HEK293 (cell line): ENCODE data around the gene ITGA5.
"Not testable (repeated sequence)": the region's sequence is repeated elsewhere in the genome, so short reads cannot be mapped to it uniquely, and the experiment has no call there.

ENCODE experiments used
- CTCF ChIA-PET: fragments of 350-600 bp; formaldehyde crosslinking; extraction: SDS; loops from one replicate; lab custom pipeline; 2021; ENCODE audit warnings: antibody characterized with exemption; lab: Yijun Ruan, JAX
- POLR2A ChIA-PET: fragments of 300-600 bp; formaldehyde crosslinking; extraction: SDS; loops from one replicate; lab custom pipeline; 2020; ENCODE audit warnings: antibody characterized with exemption, inconsistent platforms; lab: Yijun Ruan, JAX
- H3K27ac ChIP-seq: fragments of 200-500 bp; sonication (Bioruptor generic); 2 replicates; pipeline ENCODE4 v1.5.1; 2014; ENCODE audit warnings: low read depth, low read length, control low read depth, inconsistent platforms; ENCODE audit errors: extremely low read depth
- H3K36me3 ChIP-seq, 2 experiments: fragments of 200-500 bp in 1 of 2; sonication (Bioruptor generic) in 1 of 2; 1 replicate in 1 of 2; 2 replicates in 1 of 2; pipeline ENCODE4 v1.5.1; 2014 to 2017; ENCODE audit warnings: inconsistent platforms in 2 of 2, low read length in 2 of 2; ENCODE audit not compliant: control insufficient read depth in 2 of 2, insufficient read depth in 1 of 2
- H3K4me1 ChIP-seq: fragments of 200-500 bp; sonication (Bioruptor generic); 2 replicates; pipeline ENCODE4 v1.5.1; 2014; ENCODE audit warnings: mild to moderate bottlenecking, low read length, inconsistent platforms; ENCODE audit not compliant: control insufficient read depth, insufficient read depth
- H3K4me3 ChIP-seq: 2 replicates; pipeline ENCODE4 v1.5.1; 2011; ENCODE audit warnings: low read depth, mild to moderate bottlenecking, control low read depth, low read length, moderate library complexity
- H3K9me3 ChIP-seq: fragments of 200-500 bp; sonication (Bioruptor generic); 2 replicates; pipeline ENCODE4 v1.5.1; 2014; ENCODE audit warnings: low read depth, low read length, inconsistent platforms; ENCODE audit not compliant: control insufficient read depth, insufficient read depth
- KLF10 ChIP-seq: fragments of 450-650 bp; IDR thresholded peaks from 2 replicates; pipeline ENCODE4 v1.5.1; 2018; ENCODE audit warnings: missing biosample characterization, mild to moderate bottlenecking, missing genetic modification characterization
- PRDM1 ChIP-seq: fragments of 450-650 bp; formaldehyde crosslinking; IDR thresholded peaks from 2 replicates; pipeline ENCODE4; 2016; ENCODE audit warnings: missing biosample characterization, missing genetic modification characterization
- SP2 ChIP-seq: fragments of 450-650 bp; formaldehyde crosslinking; IDR thresholded peaks from 2 replicates; pipeline ENCODE4 v1.5.1; 2016; ENCODE audit warnings: missing biosample characterization, missing genetic modification characterization
- TCF7L2 ChIP-seq: IDR thresholded peaks from 2 replicates; pipeline ENCODE4 v1.6.1; 2011; ENCODE audit warnings: low read depth, mild to moderate bottlenecking, inconsistent platforms, low read length, moderate library complexity, borderline replicate concordance
- ZNF121 ChIP-seq: fragments of 450-650 bp; formaldehyde crosslinking; IDR thresholded peaks from 2 replicates; pipeline ENCODE4 v1.5.1; 2016; ENCODE audit warnings: missing biosample characterization, missing genetic modification characterization
- ZNF19 ChIP-seq: fragments of 450-650 bp; formaldehyde crosslinking; IDR thresholded peaks from 2 replicates; pipeline ENCODE4; 2016; ENCODE audit warnings: missing biosample characterization, missing genetic modification characterization, low read depth
- ZNF302 ChIP-seq: fragments of 450-650 bp; formaldehyde crosslinking; IDR thresholded peaks from 2 replicates; pipeline ENCODE4 v1.5.1; 2016; ENCODE audit warnings: missing biosample characterization, missing genetic modification characterization, low read depth
- ZNF354C ChIP-seq: fragments of 450-650 bp; formaldehyde crosslinking; IDR thresholded peaks from 2 replicates; pipeline ENCODE4 v1.5.1; 2016; ENCODE audit warnings: missing biosample characterization, missing genetic modification characterization, low read depth, borderline replicate concordance
- ZNF433 ChIP-seq: fragments of 450-650 bp; formaldehyde crosslinking; IDR thresholded peaks from 2 replicates; pipeline ENCODE4 v1.5.1; 2016; ENCODE audit warnings: missing biosample characterization, missing genetic modification characterization, low read depth
- ZNF549 ChIP-seq: fragments of 450-650 bp; IDR thresholded peaks from 2 replicates; pipeline ENCODE4 v1.5.1; 2018; ENCODE audit warnings: missing biosample characterization, missing genetic modification characterization, mild to moderate bottlenecking, inconsistent platforms, moderate library complexity
- ZNF660 ChIP-seq: fragments of 450-650 bp; IDR thresholded peaks from 2 replicates; pipeline ENCODE4 v1.5.1; 2018; ENCODE audit warnings: missing biosample characterization, mild to moderate bottlenecking, missing genetic modification characterization
- TF ChIP-seq, protein P1 (sequence below): fragments of 450-650 bp; formaldehyde crosslinking; IDR thresholded peaks from 2 replicates; pipeline ENCODE4 v1.5.1; 2016; ENCODE audit warnings: missing biosample characterization, missing genetic modification characterization
- TF ChIP-seq, protein P2 (sequence below): fragments of 450-650 bp; formaldehyde crosslinking; IDR thresholded peaks from 2 replicates; pipeline ENCODE4 v1.5.1; 2017; ENCODE audit warnings: missing biosample characterization, missing genetic modification characterization
- TF ChIP-seq, protein P3 (sequence below): fragments of 450-650 bp; formaldehyde crosslinking; IDR thresholded peaks from 2 replicates; pipeline ENCODE4 v1.5.1; 2016; ENCODE audit warnings: missing biosample characterization, missing genetic modification characterization, borderline replicate concordance

ITGA5 gene

DNA sequence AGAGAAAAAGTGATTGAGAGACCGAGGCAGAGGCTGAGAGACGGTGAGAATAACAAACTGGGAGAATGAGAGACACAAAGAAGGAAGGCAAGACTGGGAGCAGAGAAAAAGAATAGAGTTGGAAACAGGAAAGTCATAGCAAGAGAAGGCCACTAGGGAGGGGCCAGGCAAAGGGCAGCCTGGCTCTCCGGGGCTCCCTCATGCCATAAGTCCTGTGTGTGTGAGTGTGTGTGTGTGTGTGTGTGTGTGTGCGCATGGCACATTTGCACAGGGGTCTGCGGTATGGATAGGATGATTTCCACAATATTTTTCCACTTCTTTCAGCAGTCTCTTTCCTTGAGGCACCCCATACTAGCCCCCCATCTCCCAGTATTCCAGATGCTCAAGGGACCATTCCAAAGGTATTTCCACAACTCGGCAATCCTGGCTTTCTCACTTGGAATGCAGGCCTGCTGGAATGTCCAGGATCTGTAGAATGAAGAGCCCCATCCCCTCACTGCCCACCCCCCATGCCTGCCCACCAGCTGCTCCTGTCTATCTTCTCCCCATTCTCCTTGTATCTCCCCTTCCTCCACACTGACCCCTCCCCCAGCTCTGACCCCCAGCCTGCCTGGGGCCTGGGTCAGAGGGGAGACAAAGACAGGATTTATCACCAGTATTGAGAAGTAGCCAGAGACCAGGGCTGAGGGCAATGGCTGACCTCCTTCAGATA is 63.8 kb downstream of the ITGA5 start:
- H3K36me3 ChIP-seq: peaks cover 0 to 13% of the 10 kb centered on the region in 2 experiments; a peak in 1 of 3 replicates
- H3K4me3 ChIP-seq: no peak overlapping the region
- peaks cover 26% of the 10 kb centered on the region for H3K4me1 ChIP-seq
- no peak overlapping the region for H3K27ac ChIP-seq
- TF ChIP-seq, protein P1, sequence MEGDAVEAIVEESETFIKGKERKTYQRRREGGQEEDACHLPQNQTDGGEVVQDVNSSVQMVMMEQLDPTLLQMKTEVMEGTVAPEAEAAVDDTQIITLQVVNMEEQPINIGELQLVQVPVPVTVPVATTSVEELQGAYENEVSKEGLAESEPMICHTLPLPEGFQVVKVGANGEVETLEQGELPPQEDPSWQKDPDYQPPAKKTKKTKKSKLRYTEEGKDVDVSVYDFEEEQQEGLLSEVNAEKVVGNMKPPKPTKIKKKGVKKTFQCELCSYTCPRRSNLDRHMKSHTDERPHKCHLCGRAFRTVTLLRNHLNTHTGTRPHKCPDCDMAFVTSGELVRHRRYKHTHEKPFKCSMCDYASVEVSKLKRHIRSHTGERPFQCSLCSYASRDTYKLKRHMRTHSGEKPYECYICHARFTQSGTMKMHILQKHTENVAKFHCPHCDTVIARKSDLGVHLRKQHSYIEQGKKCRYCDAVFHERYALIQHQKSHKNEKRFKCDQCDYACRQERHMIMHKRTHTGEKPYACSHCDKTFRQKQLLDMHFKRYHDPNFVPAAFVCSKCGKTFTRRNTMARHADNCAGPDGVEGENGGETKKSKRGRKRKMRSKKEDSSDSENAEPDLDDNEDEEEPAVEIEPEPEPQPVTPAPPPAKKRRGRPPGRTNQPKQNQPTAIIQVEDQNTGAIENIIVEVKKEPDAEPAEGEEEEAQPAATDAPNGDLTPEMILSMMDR (tag by site-specific recombination): peak; percentile 49; the same call in 1 of the 2 replicates
- TF ChIP-seq ZNF433 (no peak), PRDM1 (0 out of 2 replicates have a peak, but pooled peaks have one; percentile 21), ZNF549 (tag by site-specific recombination) (no peak)
- TF ChIP-seq, protein P2, sequence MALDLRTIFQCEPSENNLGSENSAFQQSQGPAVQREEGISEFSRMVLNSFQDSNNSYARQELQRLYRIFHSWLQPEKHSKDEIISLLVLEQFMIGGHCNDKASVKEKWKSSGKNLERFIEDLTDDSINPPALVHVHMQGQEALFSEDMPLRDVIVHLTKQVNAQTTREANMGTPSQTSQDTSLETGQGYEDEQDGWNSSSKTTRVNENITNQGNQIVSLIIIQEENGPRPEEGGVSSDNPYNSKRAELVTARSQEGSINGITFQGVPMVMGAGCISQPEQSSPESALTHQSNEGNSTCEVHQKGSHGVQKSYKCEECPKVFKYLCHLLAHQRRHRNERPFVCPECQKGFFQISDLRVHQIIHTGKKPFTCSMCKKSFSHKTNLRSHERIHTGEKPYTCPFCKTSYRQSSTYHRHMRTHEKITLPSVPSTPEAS: peak; percentile 58
- H3K9me3 ChIP-seq: no peaks in the 10 kb centered on the region
- POLR2A ChIA-PET: interaction anchor here (0.7 kb wide), 1 partner anchor 8 kb away, joined by 3 read pairs; no protein-coding TSS in a partner anchor
- CTCF ChIA-PET: interaction anchor here (0.8 to 8.8 kb wide), 6 partner anchors 15 to 134 kb away, joined by 3 to 137 read pairs (median 6); no protein-coding TSS in a partner anchor

DNA sequence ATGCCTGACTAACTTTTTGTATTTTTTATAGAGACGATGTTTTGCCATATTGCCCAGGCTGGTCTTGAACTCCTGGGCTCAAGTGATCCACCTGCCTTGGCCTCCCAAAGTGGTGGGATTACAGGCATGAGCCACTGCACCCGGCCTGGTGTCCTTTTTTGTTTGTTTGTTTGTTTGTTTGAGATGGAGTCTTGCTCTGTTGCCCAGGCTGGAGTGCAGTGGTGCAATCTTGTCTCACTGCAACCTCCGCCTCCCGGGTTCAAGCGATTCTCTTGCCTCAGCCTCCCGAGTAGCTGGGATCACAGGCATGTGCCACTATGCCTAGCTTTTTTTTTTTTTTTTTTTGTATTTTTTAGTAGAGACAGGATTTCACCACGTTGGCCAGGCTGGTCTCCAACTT is 64.8 kb downstream of the ITGA5 start:
- H3K36me3 ChIP-seq: peaks cover 0 to 23% of the 10 kb centered on the region in 2 experiments; a peak in 1 of 3 replicates
- ChIA-PET CTCF (interaction anchor here (0.5 to 2.8 kb wide), 5 partner anchors 8 to 45 kb away, joined by 4 to 17 read pairs (median 7); no protein-coding TSS in a partner anchor), POLR2A (interaction anchor here (0.6 to 0.7 kb wide), 2 partner anchors 62 to 82 kb away, joined by 3 to 4 read pairs; no protein-coding TSS in a partner anchor)
- H3K4me1 ChIP-seq: peaks cover 23% of the 10 kb centered on the region
- TF ChIP-seq ZNF121 (tag by site-specific recombination): peak; percentile 87
- H3K9me3 ChIP-seq, H3K4me3 ChIP-seq, H3K27ac ChIP-seq: not testable (repeated sequence)

DNA sequence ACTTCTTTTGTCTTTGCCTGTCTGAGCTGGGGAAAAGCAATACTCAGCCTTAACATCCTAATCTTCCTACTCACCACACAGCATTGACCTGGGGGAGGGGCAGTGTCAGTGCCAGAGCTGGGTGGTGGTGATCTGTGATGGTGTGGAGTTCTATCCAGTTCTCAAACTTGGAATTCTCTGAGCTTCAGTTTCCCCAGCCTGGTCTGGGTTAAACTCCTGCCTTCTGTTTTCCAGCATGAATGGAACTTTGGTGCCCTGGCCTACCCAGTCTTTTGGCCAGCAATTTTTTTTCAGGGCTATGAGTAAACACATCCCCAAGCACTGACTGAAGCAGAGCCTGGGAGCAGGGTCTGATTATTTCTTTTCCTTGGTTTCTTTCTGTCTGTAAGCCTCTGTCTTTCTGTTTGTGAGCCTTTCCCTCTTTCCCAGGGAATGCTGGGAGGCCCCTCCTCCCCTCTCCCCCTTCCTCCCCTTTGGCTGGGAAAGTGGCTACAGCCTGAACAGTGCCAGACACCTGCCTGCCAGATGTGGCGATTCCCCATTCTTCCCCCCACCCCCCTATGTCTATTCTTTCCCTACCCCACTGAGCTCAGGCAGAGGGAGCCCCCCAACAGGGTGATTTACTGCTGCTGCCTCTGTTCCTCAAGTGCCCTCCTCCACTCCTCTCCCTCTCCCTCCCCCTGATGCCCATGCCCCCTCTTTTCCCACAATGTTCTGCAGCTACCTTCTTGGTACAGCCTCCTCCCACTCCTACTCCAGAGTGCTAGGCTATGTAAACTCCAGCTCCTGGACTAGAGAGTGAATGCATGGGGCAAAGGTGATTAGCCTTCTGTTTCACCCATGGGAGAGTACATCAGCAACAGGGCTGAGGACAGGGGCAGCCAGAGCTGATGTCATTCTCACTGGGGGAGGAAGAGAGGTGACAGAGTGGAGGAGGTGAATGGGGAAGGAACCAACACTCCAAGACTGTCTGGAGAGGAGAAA is 65.9 kb downstream of the ITGA5 start:
- peaks cover 21% of the 10 kb centered on the region for H3K4me1 ChIP-seq
- TF ChIP-seq KLF10 (tag by site-specific recombination) (no peak), TCF7L2 (no peak), ZNF19 (tag by site-specific recombination) (no peak), ZNF660 (tag by site-specific recombination) (no peak), SP2 (tag by site-specific recombination) (peak; percentile 41; the same call in 1 of the 2 replicates), ZNF302 (no peak), ZNF354C (no peak)
- TF ChIP-seq, protein P3, sequence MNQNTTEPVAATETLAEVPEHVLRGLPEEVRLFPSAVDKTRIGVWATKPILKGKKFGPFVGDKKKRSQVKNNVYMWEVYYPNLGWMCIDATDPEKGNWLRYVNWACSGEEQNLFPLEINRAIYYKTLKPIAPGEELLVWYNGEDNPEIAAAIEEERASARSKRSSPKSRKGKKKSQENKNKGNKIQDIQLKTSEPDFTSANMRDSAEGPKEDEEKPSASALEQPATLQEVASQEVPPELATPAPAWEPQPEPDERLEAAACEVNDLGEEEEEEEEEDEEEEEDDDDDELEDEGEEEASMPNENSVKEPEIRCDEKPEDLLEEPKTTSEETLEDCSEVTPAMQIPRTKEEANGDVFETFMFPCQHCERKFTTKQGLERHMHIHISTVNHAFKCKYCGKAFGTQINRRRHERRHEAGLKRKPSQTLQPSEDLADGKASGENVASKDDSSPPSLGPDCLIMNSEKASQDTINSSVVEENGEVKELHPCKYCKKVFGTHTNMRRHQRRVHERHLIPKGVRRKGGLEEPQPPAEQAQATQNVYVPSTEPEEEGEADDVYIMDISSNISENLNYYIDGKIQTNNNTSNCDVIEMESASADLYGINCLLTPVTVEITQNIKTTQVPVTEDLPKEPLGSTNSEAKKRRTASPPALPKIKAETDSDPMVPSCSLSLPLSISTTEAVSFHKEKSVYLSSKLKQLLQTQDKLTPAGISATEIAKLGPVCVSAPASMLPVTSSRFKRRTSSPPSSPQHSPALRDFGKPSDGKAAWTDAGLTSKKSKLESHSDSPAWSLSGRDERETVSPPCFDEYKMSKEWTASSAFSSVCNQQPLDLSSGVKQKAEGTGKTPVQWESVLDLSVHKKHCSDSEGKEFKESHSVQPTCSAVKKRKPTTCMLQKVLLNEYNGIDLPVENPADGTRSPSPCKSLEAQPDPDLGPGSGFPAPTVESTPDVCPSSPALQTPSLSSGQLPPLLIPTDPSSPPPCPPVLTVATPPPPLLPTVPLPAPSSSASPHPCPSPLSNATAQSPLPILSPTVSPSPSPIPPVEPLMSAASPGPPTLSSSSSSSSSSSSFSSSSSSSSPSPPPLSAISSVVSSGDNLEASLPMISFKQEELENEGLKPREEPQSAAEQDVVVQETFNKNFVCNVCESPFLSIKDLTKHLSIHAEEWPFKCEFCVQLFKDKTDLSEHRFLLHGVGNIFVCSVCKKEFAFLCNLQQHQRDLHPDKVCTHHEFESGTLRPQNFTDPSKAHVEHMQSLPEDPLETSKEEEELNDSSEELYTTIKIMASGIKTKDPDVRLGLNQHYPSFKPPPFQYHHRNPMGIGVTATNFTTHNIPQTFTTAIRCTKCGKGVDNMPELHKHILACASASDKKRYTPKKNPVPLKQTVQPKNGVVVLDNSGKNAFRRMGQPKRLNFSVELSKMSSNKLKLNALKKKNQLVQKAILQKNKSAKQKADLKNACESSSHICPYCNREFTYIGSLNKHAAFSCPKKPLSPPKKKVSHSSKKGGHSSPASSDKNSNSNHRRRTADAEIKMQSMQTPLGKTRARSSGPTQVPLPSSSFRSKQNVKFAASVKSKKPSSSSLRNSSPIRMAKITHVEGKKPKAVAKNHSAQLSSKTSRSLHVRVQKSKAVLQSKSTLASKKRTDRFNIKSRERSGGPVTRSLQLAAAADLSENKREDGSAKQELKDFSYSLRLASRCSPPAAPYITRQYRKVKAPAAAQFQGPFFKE (tag by site-specific recombination): no peak

More for the DNA sequence above, 65.9 kb downstream of the ITGA5 start:
- POLR2A ChIA-PET: interaction anchor here (0.6 to 2.0 kb wide), 10 partner anchors 11 to 381 kb away, joined by 3 to 10 read pairs (median 4); partner anchors contain the start of genes CBX5, COPZ1 and HNRNPA1
- Histone ChIP-seq H3K9me3 (no peaks in the 10 kb centered on the region), H3K36me3 (peaks cover 4 to 32% of the 10 kb centered on the region in 2 experiments), H3K4me3 (no peak overlapping the region), H3K27ac (peak overlapping the region; percentile 71)
- CTCF ChIA-PET: interaction anchor here (0.5 to 3.0 kb wide), 13 partner anchors 9 to 323 kb away, joined by 3 to 17 read pairs (median 5); no protein-coding TSS in a partner anchor
